GM18861 (cell line): ENCODE results near the gene FAM153A.
"Not testable (repeated sequence)": the region's sequence is repeated elsewhere in the genome, so short reads cannot be mapped to it uniquely, and the experiment has no call there.

Source experiments
- ATAC-seq: cut with Tn5 transposase; IDR thresholded peaks from one replicate; pipeline ENCODE4 v1.9.1; 2021; ENCODE audit not compliant: unreplicated experiment

The FAM153A gene

DNA sequence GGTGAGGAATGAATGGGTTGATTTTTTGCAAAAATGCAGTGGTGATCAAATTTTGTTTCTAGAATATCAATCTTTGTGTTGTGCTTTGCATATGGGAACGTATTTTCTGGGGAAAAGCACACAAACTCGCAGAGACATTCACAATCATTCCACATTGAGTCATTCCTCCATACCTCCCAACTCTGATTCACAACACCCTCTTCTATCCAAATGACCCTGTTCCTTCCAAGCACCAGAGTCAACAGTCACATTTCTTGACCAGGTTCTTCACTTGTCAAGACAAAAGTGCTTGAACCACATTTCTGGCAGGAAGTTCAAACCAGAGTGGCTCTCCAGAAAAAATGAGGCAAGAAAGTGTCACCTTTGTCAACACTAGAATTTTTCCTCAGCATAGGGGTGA lies 35.3 kb downstream of the FAM153A start:
- not testable (repeated sequence) for ATAC-seq

DNA sequence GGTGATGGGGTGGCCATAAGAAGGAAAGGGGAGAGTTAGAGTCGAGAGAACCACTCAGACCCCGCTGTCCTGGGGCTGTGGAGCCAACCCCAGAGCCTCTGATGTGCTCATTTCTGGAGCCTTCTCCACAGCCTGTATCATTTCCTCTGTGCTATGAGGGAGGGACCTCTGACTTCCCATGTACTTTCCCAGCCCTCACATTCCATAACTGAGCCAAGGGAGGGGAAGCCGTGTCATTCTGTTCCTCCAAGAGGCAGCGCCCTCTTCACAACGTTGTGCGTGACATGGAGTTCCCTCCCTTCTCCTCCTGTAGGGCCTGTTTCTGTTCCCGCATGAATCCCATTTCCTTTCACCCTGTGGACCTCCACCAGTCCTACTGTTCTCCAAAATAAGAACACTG lies 57.8 kb downstream of the FAM153A start:
- not testable (repeated sequence) for ATAC-seq

DNA sequence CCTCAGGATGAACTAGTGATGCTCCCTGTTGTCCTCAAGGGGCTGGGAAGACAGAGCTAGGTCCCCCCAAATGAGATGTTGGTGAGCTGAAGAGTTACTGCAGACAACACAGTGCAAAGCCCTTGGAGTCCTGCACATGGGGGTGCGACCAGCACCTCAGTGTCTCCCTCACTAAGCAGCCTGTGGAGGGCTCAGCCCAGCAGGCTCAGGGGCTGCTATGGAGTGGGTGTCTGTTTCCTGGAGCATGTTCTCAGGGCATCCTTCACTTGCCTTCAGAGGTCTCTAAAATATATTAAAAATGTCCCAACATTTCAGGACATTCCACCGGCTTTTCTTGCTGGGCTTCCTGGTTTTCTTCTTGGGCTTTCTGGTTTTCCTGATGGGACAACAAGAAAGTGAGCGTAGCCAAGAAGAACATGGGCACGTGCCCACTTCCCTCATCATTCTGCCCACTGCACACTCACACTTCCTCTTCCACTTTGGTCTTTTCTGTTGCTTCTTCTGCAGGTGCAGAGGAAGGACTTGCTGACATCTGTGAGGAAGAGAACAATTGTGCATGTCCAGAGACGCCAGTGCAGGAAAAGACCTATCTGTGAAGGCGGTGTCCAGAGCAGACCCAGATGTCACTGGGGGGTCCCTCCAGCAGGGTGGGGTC lies 58.7 kb downstream of the FAM153A start:
- not testable (repeated sequence) for ATAC-seq

DNA sequence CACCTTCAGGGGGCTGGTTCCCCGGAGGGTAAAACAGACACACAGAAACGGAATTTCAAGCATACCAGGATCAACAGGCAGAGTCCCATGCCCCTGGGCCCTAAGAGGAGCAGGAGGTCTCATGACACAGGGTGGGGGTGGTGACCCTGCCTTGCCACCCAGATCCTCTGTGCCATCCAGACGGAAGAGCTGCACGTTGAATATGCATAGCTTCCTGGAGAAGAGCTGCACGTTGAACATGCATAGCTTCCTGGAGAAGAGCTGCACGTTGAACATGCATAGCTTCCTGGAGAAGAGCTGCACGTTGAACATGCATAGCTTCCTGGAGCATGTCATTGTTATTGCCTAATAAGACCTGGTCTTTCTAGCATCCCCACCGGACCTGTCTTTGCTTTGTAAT lies 59.9 kb downstream of the FAM153A start:
- ATAC-seq: not testable (repeated sequence)

DNA sequence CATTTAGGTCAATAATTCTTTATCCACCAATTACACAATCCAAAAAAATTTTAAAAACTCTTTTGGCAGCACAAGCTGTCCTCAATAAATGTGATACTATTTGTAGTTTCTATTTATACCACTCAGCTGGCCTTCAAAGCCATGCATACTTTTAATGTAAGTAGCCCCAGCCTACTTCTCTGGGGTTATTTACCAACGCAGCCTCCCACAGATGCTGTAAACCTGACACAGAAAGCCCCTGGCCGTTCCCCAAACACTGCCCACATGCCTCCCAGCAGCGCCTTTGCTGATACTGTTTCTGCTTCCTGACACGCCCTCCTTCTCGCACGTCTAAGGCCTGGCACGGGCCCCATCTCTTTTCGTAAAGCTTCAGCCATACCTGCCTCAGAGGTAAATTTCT lies 62.7 kb downstream of the FAM153A start:
- not testable (repeated sequence) for ATAC-seq

DNA sequence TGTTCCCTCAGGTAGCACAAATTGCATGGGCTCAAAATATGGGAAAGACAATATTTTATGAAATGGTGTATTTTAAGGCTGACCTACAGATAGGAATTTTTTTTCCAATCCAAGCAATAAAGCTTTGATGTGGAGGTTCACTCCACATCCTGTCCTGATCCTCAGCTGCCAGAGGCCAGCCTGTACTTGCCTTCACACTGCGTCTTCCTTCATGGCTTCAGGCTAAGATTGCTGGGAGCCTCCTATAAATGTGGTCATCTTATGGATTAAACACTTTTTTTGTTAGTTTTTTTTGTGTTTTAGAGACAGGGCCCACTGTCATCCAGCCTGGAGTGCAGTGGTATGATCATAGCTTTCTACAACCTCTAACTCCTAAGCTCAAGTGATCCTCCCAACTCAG lies 67.3 kb downstream of the FAM153A start:
- not testable (repeated sequence) for ATAC-seq

DNA sequence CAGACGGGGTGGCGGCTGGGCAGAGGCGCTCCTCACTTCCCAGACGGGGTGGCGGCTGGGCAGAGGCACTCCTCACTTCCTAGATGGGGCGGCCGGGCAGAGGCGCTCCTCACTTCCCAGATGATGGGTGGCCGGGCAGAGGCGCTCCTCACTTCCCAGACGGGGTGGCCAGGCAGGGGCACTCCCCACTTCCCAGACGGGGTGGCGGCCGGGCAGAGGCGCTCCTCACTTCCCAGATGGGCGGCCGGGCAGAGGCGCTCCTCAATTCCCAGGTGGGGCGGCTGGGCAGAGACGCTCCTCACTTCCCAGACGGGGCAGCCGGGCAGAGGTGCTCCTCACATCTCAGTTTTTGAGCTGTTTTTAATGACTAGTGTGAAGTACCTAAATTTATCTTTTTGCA lies 86.6 kb downstream of the FAM153A start:
- ATAC-seq: not testable (repeated sequence)

DNA sequence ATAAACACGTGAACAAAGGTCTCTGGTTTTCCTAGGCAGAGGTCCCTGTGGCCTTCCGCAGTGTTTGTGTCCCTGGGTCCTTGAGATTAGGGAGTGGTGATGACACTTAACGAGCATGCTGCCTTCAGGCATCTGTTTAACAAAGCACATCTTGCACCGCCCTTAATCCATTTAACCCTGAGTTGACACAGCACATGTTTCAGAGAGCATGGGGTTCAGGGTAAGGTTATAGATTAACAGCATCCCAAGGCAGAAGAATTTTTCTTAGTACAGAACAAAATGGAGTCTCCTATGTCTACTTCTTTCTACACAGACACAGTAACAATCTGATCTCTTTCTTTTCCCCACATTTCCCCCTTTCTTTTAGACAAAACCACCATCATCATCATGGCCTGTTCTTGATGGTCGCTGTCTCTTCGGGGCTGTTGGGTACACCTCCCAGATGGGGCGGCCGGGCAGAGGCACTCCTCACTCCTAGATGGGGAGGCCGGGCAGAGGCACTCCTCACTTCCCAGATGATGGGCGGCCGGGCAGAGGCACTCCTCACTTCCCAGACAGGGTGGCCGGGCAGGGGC lies 87.3 kb downstream of the FAM153A start:
- not testable (repeated sequence) for ATAC-seq

DNA sequence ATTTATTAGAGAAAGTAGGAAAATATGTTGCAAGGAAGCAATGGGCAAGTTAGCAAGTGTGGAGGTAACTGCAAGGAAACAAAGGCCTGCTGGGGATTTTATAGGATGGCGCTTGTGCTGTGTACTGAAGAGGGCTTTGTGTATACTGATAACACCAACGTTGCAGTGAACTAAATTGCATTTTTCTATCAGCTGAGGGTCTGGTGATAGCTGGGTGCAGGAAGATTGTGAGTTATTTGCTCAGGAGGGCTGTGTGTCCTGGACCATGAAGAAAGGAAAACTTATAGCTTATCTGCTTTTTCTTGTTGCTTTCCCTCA lies 88.2 kb downstream of the FAM153A start:
- not testable (repeated sequence) for ATAC-seq

DNA sequence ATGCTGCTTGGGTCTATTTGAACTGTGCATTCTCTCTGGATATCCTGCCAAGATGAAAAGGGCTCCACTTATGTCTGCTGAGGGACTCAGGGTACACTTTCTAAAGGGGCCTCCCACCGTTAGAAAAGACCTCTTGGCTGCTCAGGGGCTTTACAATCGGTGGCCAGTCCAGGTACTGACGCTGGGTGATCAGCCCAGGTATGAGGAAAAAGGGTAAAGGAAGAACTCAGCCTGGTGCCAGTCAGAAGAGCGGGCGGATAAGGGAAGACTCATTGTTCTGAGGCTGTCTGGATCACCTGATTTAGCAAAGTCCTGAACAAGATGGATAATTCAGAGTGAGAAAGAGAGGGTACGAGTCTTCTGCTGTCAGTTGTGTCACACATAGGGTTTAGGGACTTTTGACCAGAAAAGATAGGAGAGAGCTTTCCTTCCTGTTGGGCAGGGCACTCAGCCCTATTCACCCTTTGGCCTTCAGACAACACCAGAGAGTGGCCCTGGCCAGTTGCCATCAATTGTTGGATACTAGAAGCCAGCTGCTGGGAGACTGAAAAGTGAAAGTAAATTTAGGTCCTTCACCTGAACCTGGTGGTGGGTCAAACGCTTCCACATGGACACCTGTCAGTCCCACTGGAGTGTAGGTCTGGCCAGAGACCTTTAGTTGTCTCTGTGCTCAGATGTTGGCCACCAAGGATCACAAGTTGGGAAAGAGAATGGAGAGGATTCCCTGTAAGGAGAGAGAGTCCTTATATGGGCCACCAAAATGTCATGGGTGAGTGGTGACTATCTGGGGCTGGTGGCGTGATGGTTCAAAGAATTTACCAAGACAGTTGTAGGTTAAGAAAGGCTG lies 88.8 kb downstream of the FAM153A start:
- not testable (repeated sequence) for ATAC-seq

DNA sequence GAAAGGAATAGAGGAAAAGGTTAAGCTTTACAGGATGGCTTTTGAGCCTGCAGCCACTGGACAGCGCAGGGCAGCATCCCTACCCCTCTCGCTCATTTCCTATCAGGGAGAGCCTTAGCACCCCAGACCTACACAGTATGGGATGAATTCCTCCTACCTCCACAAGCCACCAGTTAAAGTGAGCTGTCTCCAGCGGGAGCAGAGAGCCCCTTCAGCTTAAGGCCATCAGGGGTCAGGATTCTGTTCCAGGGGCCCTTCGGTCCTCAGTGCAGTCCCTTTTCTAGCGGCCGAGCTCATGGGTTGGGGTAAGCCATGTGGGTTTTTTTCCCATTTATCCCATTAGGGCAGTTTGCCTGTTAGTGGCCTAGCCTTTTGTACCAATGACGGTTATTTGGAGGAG lies 89.7 kb downstream of the FAM153A start:
- not testable (repeated sequence) for ATAC-seq

DNA sequence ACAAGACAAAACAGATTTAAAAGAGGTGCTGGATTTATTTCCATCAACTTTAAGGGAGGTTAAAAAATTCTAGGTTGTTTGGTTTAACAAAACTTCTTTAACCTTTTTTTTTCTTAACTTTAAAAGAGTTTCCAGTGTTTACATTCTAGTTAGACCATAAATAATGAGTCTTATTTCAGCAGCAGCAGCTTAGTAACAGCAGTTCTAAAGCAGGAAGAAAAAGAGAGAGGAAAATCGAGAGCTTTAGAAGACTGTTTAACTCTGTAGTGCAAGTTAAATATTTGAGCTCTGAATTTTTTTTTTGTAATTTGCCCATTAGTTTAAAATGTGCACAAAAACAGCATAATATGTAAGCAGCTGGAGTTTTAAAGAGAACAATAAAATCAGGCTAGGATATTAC lies 90.2 kb downstream of the FAM153A start:
- ATAC-seq: not testable (repeated sequence)

DNA sequence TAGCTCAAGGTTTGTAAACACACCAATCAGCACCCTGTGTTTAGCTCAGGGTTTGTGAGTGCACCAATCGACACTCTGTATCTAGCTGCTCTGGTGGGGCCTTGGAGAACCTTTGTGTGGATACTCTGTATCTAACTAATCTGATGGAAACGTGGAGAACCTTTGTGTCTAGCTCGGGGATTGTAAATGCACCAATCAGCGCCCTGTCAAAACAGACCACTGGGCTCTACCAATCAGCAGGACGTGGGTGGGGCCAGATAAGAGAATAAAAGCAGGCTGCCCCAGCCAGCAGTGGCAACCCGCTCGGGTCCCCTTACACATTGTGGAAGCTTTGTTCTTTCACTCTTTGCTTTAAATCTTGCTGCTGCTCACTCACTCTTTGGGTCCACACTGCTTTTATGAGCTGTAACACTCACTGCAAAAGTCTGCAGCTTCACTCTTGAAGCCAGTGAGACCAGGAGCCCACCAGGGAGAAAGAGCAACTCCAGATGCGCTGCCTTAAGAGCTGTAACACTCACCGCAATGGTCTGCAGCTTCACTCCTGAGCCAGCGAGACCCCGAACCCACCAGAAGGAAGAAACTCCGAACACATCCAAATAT lies 93.6 kb downstream of the FAM153A start:
- ATAC-seq: not testable (repeated sequence)

DNA sequence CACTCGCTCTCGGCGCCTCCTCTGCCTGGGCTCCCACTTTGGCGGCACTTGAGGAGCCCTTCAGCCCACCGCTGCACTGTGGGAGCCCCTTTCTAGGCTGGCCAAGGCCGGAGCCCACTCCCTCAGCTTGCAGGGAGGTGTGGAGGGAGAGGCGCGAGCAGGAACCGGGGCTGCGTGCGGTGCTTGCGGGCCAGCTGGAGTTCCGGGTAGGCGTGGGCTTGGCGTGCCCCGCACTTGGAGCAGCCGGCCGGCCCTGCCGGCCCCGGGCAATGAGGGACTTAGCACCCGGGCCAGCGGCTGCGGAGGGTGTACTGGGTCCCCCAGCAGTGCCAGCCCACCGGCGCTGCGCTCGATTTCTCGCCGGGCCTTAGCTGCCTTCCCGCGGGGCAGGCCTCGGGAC lies 94.6 kb downstream of the FAM153A start:
- not testable (repeated sequence) for ATAC-seq

DNA sequence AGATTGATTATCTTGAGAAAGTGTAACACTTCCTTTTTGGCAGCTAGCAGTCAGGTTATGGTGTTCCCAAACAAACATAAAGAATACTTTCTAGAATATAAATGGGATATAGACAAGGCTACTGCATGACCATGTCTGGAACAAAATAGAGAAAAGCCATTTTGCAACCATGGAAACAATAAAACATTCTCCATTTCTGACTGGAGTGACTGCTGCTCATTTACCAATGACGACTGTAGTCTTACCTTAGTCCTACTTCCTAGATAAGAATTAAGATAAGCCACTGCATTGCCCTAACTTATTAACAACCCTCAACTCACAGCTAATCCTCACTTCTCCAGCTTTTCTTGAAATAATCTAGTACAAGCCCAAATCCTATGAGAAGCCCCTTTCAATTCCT lies 100.8 kb downstream of the FAM153A start:
- not testable (repeated sequence) for ATAC-seq
